Testis (tissue), 2 donors: Measurements from ENCODE around the gene NT5C.

Experiments used
- POLR2A ChIP-seq: fragments of 450-650 bp; IDR thresholded peaks from one replicate; pipeline ENCODE4 v1.6.1; 2017; ENCODE audit warnings: antibody characterized with exemption, mild to moderate bottlenecking, moderate library complexity
- TF ChIP-seq, protein P1 (sequence below), 3 experiments: fragments of 450-650 bp in 2 of 3; fragments of 200-600 bp in 1 of 3; sonication (generic) in 1 of 3; IDR thresholded peaks; one replicate each; pipeline ENCODE4 v1.5.1; 2016 to 2019; ENCODE audit warnings: antibody characterized with exemption in 3 of 3, mild to moderate bottlenecking in 2 of 3, moderate library complexity in 1 of 3

GRCh38 chr17:75098861-75099260, 32.7 kb downstream of the NT5C start:
- TF ChIP-seq, protein P1, sequence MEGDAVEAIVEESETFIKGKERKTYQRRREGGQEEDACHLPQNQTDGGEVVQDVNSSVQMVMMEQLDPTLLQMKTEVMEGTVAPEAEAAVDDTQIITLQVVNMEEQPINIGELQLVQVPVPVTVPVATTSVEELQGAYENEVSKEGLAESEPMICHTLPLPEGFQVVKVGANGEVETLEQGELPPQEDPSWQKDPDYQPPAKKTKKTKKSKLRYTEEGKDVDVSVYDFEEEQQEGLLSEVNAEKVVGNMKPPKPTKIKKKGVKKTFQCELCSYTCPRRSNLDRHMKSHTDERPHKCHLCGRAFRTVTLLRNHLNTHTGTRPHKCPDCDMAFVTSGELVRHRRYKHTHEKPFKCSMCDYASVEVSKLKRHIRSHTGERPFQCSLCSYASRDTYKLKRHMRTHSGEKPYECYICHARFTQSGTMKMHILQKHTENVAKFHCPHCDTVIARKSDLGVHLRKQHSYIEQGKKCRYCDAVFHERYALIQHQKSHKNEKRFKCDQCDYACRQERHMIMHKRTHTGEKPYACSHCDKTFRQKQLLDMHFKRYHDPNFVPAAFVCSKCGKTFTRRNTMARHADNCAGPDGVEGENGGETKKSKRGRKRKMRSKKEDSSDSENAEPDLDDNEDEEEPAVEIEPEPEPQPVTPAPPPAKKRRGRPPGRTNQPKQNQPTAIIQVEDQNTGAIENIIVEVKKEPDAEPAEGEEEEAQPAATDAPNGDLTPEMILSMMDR (IDR thresholded peaks at IDR 0.05), result no peak
- no peak for TF ChIP-seq POLR2A
